Neutrophil (primary cell): ENCODE data around the gene CSAD.
A peak's percentile ranks its signal among the peaks of the same experiment; 100 is the strongest.
"Not testable (repeated sequence)": the region's sequence is repeated elsewhere in the genome, so short reads cannot be mapped to it uniquely, and the experiment has no call there.

Experiments used
- H3K27ac ChIP-seq: fragments of 200-600 bp; sonication (generic); 2 replicates; pipeline ENCODE4 v1.5.1; 2016; ENCODE audit warnings: mild to moderate bottlenecking, moderate library complexity
- H3K27me3 ChIP-seq: fragments of 200-600 bp; sonication (generic); 2 replicates; pipeline ENCODE4 v1.6.0; 2016; ENCODE audit warnings: mild to moderate bottlenecking
- H3K36me3 ChIP-seq: fragments of 200-600 bp; sonication (generic); 2 replicates; pipeline ENCODE4 v1.5.1; 2017
- H3K4me1 ChIP-seq, 2 experiments: fragments of 200-600 bp in 1 of 2; sonication (generic) in 1 of 2; 1 replicate in 1 of 2; 2 replicates in 1 of 2; pipeline versions ENCODE4 v1.5.1 to v1.6.1; 2013 to 2016; ENCODE audit warnings: low read depth in 1 of 2, low read length in 1 of 2, mild to moderate bottlenecking in 1 of 2, moderate library complexity in 1 of 2; ENCODE audit not compliant: control insufficient read depth in 1 of 2, insufficient read depth in 1 of 2
- H3K4me3 ChIP-seq, 2 experiments: fragments of 200-600 bp in 1 of 2; sonication (generic) in 1 of 2; 1 replicate in 1 of 2; 2 replicates in 1 of 2; pipeline ENCODE4 v1.5.1; 2013 to 2016; ENCODE audit warnings: low read depth in 1 of 2, low read length in 1 of 2, mild to moderate bottlenecking in 1 of 2, moderate library complexity in 1 of 2
- H3K9me3 ChIP-seq: fragments of 200-600 bp; sonication (generic); 2 replicates; pipeline ENCODE4 v1.5.1; 2016
- CTCF ChIP-seq: fragments of 200-600 bp; sonication (generic); IDR thresholded peaks from 2 replicates; pipeline ENCODE4 v1.5.1; 2016; ENCODE audit warnings: antibody characterized with exemption

Gene CSAD

GRCh38 chr12:53184828-53185227 lies 4.1 kb upstream of the CSAD start:
- peaks cover 27 to 29% of the 10 kb centered on the region in 2 experiments for H3K4me1 ChIP-seq

GRCh38 chr12:53182903-53183302 lies 2.2 kb upstream of the CSAD start:
- Histone ChIP-seq H3K4me1 (peaks cover 33 to 35% of the 10 kb centered on the region in 2 experiments), H3K9me3 (no peaks in the 10 kb centered on the region), H3K4me3 (no peak overlapping the region), H3K27me3 (no peaks in the 10 kb centered on the region), H3K27ac (peak overlapping the region; percentile 37), H3K36me3 (peaks cover 43% of the 10 kb centered on the region)
- no peak for TF ChIP-seq CTCF

More at GRCh38 chr12:53184828-53185227, 4.1 kb upstream of the CSAD start:
- no peak overlapping the region for H3K4me3 ChIP-seq
- no peaks in the 10 kb centered on the region for H3K9me3 ChIP-seq
- peaks cover 59% of the 10 kb centered on the region for H3K36me3 ChIP-seq
- no peaks in the 10 kb centered on the region for H3K27me3 ChIP-seq
- H3K27ac ChIP-seq, result no peak overlapping the region
- TF ChIP-seq CTCF, result no peak

DNA sequence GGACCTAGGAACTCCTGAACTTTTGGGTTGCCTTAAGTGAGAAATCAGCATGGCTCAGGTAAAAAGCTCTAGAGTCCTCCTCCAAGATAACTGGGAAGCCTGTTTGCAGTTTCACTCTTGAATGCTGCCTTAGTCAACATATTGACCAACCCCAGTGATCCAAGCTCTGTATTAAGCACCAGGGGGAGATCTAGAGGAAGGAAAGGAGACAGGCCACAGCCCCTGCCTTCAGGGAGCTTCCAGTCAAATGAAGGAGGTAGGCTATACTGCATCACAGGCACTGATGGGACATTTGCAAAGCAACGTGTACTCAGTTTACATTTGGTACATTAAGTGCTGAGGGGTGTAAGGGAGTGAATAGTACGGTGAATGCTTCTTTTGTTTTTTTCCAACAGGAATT lies 1.2 kb upstream of the CSAD start:
- peak overlapping the region in 1 of 2 experiments; percentile 96 for H3K4me3 ChIP-seq
- no peaks in the 10 kb centered on the region for H3K9me3 ChIP-seq
- H3K4me1 ChIP-seq, result peaks cover 33 to 35% of the 10 kb centered on the region in 2 experiments
- no peak for TF ChIP-seq CTCF
- peaks cover 33% of the 10 kb centered on the region for H3K36me3 ChIP-seq
- peak overlapping the region; percentile 94 for H3K27ac ChIP-seq
- no peaks in the 10 kb centered on the region for H3K27me3 ChIP-seq

GRCh38 chr12:53180931-53181645 lies 363 bp upstream of the CSAD start:
- Histone ChIP-seq H3K9me3 (no peaks in the 10 kb centered on the region), H3K4me1 (peaks cover 33 to 35% of the 10 kb centered on the region in 2 experiments), H3K36me3 (peaks cover 25% of the 10 kb centered on the region), H3K4me3 (peak overlapping the region; percentile 88 to 96), H3K27ac (peak overlapping the region; percentile 94), H3K27me3 (no peaks in the 10 kb centered on the region)
- no peak for TF ChIP-seq CTCF

DNA sequence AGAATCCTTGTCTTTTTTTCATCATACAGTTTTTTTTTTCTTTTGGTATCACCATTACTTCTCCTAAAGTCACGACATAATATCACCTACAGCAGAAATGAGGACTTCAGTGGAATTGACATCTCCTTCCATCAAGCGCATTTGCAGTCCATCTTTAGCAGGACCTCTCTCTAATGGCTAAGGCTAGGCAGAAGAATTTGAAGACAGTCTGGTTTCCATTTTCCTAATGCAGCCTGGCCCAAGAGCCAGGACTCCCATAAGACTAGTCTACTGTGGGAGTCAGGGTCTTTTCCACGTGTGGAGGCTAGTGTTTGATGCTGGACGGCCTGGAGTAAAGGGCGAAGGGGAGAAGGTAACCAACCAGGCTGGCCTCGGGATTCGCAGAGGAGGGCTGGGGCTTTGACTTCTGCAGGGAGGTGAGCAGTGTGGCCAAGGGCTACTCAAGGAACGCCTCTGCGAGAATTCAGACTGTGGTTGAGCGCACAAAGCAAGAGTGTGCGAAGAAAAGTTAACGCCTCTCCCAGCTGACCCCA lies 972 bp downstream of the CSAD start:
- H3K27ac ChIP-seq, result peak overlapping the region; percentile 94
- no peak for TF ChIP-seq CTCF

GRCh38 chr12:53178803-53179202 lies 1.9 kb downstream of the CSAD start:
- not testable (repeated sequence) for H3K4me3 ChIP-seq, H3K27me3 ChIP-seq, H3K9me3 ChIP-seq, H3K36me3 ChIP-seq, H3K27ac ChIP-seq
- H3K4me1 ChIP-seq, result peaks cover 33 to 35% of the 10 kb centered on the region in 2 experiments

More for the DNA sequence above, 972 bp downstream of the CSAD start:
- Histone ChIP-seq H3K9me3 (no peaks in the 10 kb centered on the region), H3K27me3 (no peaks in the 10 kb centered on the region), H3K4me3 (peak overlapping the region; percentile 88 to 96), H3K4me1 (peaks cover 33 to 35% of the 10 kb centered on the region in 2 experiments), H3K36me3 (peaks cover 11% of the 10 kb centered on the region)

DNA sequence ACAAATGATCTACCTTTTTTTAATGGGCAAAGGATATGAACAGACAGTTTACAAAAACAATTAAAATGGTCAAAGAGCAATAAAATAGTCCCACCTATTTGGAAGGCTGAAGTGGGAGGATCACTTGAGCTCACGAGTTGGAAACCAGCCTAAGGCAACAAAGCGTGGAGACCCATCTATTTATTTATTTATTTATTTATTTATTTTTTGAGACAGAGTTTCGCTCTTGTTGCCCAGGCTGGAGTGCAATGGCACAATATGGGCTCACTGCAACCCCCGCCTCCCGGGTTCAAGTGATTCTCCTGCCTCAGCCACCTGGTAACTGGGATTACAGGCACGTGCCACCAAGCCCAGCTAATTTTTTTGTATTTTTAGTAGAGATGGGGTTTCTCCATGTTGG lies 3.3 kb downstream of the CSAD start:
- peaks cover 10% of the 10 kb centered on the region for H3K36me3 ChIP-seq
- peaks cover 25 to 26% of the 10 kb centered on the region in 2 experiments for H3K4me1 ChIP-seq

More for the DNA sequence above, 3.3 kb downstream of the CSAD start:
- H3K27me3 ChIP-seq, H3K4me3 ChIP-seq, H3K9me3 ChIP-seq, H3K27ac ChIP-seq: not testable (repeated sequence)
